ENCODE data around the gene PACRG. TPM values are rescaled to one million over a fixed set of nuclear protein-coding genes. Genes with fewer than 3 reads are reported as not detected.

PACRG gene
- total RNA-seq, 1 experiment from 2014 or later: not detected

- intact Hi-C loops (cut with micrococcal nuclease; ENCODE audit: unreplicated experiment): no loop called here
- Histone ChIP-seq H3K36me3 (ENCODE audit: control insufficient read depth, insufficient read depth, low read length) (no peaks in the 10 kb centered on the region), H3K27me3 (replicated peaks; ENCODE audit: control insufficient read depth, insufficient read depth, low read length) (no peaks in the 10 kb centered on the region), H3K4me3 (ENCODE audit: low read depth, low read length) (no peak overlapping the region), H3K4me1 (peaks cover 6% of the 10 kb centered on the region), H3K9me3 (no peaks in the 10 kb centered on the region)
- Mint-ChIP-seq H3K4me1 (ENCODE audit: low read depth, unreplicated experiment) (no peaks in the 10 kb centered on the region), H3K27ac (ENCODE audit: unreplicated experiment) (no peak overlapping the region), H3K27me3 (ENCODE audit: insufficient read depth, unreplicated experiment) (no peaks in the 10 kb centered on the region), H3K4me3 (ENCODE audit: unreplicated experiment) (no peak overlapping the region), H3K9me3 (ENCODE audit: unreplicated experiment) (peaks cover 8% of the 10 kb centered on the region), H3K36me3 (ENCODE audit: insufficient read depth, unreplicated experiment) (peaks cover 6% of the 10 kb centered on the region)
- POLR2A ChIA-PET: no interaction called here
- TF ChIP-seq, protein P1, sequence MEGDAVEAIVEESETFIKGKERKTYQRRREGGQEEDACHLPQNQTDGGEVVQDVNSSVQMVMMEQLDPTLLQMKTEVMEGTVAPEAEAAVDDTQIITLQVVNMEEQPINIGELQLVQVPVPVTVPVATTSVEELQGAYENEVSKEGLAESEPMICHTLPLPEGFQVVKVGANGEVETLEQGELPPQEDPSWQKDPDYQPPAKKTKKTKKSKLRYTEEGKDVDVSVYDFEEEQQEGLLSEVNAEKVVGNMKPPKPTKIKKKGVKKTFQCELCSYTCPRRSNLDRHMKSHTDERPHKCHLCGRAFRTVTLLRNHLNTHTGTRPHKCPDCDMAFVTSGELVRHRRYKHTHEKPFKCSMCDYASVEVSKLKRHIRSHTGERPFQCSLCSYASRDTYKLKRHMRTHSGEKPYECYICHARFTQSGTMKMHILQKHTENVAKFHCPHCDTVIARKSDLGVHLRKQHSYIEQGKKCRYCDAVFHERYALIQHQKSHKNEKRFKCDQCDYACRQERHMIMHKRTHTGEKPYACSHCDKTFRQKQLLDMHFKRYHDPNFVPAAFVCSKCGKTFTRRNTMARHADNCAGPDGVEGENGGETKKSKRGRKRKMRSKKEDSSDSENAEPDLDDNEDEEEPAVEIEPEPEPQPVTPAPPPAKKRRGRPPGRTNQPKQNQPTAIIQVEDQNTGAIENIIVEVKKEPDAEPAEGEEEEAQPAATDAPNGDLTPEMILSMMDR (IDR thresholded peaks at IDR 0.05; ENCODE audit: insufficient read depth in 1 of 2, low read depth in 1 of 2, low read length in 1 of 2, severe bottlenecking in 1 of 2, unreplicated experiment in 1 of 2): no peak
- CTCF ChIA-PET: no interaction called here
- BruUV-seq (replicated peaks): no TSS peak
- DNase-seq: no peak
These were observed 450.2 kb downstream of the PACRG start for GRCh38 chr6:163177892-163178420.

DNA sequence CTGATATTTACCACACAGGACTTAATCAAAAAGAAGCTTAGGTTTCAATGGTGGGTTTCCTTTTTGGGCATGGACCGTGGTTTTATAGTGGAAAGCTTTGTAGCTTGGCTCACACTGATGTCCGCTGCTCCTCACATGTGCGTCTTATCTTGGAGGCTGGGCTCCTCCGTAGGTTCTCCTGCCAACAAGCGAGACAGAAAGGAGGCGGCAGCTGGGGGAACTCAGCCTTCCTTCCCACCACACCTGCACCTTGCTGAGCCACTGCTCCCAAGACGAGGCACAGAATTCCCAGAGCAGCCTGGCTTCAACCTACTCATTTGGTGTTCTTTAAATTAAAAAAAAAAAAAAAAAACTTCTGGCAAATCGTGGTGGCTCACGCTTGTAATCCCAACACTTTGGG lies 451.3 kb downstream of the PACRG start:
- H3K27ac Mint-ChIP-seq (ENCODE audit: unreplicated experiment): no peak overlapping the region
- TF ChIP-seq, protein P1 (IDR thresholded peaks at IDR 0.05; ENCODE audit: insufficient read depth in 1 of 2, low read depth in 1 of 2, low read length in 1 of 2, severe bottlenecking in 1 of 2, unreplicated experiment in 1 of 2): no peak
- ChIA-PET POLR2A (no interaction called here), CTCF (no interaction called here)
- no peak for DNase-seq
- intact Hi-C loops (cut with micrococcal nuclease; ENCODE audit: unreplicated experiment): no loop called here
- peaks cover 6% of the 10 kb centered on the region for H3K4me1 ChIP-seq
- H3K4me3 Mint-ChIP-seq (ENCODE audit: unreplicated experiment): no peak overlapping the region
- BruUV-seq (replicated peaks): no TSS peak
- no peaks in the 10 kb centered on the region for H3K4me1 Mint-ChIP-seq (ENCODE audit: low read depth, unreplicated experiment)
- no peaks in the 10 kb centered on the region for H3K27me3 Mint-ChIP-seq (ENCODE audit: insufficient read depth, unreplicated experiment)
- H3K36me3 ChIP-seq (ENCODE audit: control insufficient read depth, insufficient read depth, low read length): no peaks in the 10 kb centered on the region
- no peak overlapping the region for H3K4me3 ChIP-seq (ENCODE audit: low read depth, low read length)
- H3K9me3 ChIP-seq: no peaks in the 10 kb centered on the region
- peaks cover 12% of the 10 kb centered on the region for H3K9me3 Mint-ChIP-seq (ENCODE audit: unreplicated experiment)
- H3K27me3 ChIP-seq (replicated peaks; ENCODE audit: control insufficient read depth, insufficient read depth, low read length): no peaks in the 10 kb centered on the region
- H3K36me3 Mint-ChIP-seq (ENCODE audit: insufficient read depth, unreplicated experiment): peaks cover 6% of the 10 kb centered on the region

GRCh38 chr6:163179721-163180120 lies 451.9 kb downstream of the PACRG start:
- BruUV-seq (replicated peaks): no TSS peak
- Mint-ChIP-seq H3K4me1 (ENCODE audit: low read depth, unreplicated experiment) (no peaks in the 10 kb centered on the region), H3K27me3 (ENCODE audit: insufficient read depth, unreplicated experiment) (no peaks in the 10 kb centered on the region), H3K27ac (ENCODE audit: unreplicated experiment) (no peak overlapping the region), H3K36me3 (ENCODE audit: insufficient read depth, unreplicated experiment) (peaks cover 6% of the 10 kb centered on the region), H3K4me3 (ENCODE audit: unreplicated experiment) (no peak overlapping the region), H3K9me3 (ENCODE audit: unreplicated experiment) (peaks cover 12% of the 10 kb centered on the region)
- ChIA-PET CTCF (no interaction called here), POLR2A (no interaction called here)
- no peak overlapping the region for H3K4me3 ChIP-seq (ENCODE audit: low read depth, low read length)
- H3K9me3 ChIP-seq: no peaks in the 10 kb centered on the region
- H3K4me1 ChIP-seq: peaks cover 6% of the 10 kb centered on the region
- H3K36me3 ChIP-seq (ENCODE audit: control insufficient read depth, insufficient read depth, low read length): no peaks in the 10 kb centered on the region
- H3K27me3 ChIP-seq (replicated peaks; ENCODE audit: control insufficient read depth, insufficient read depth, low read length): no peaks in the 10 kb centered on the region
- intact Hi-C loops (cut with micrococcal nuclease; ENCODE audit: unreplicated experiment): loop anchor here (10.0 kb wide), 1 partner anchor 325 kb away; no protein-coding TSS in a partner anchor
- TF ChIP-seq, protein P1 (IDR thresholded peaks at IDR 0.05; ENCODE audit: insufficient read depth in 1 of 2, low read depth in 1 of 2, low read length in 1 of 2, severe bottlenecking in 1 of 2, unreplicated experiment in 1 of 2): no peak
- DNase-seq: no peak

Data from Caco-2 (cell line).